Nephron progenitor cell (in vitro differentiated cells): ENCODE data around the gene B9D1.

Experiments used
- DNase-seq: peaks from one replicate; pipeline ENCODE4 v3.0.0; 2021
- H3K27ac Mint-ChIP-seq: 2 replicates; pipeline ENCODE4 v1.8.0; 2021; ENCODE audit warnings: mild to moderate bottlenecking, moderate library complexity, mixed read lengths
- H3K27me3 Mint-ChIP-seq: 2 replicates; pipeline ENCODE4 v1.8.0; 2021; ENCODE audit warnings: mild to moderate bottlenecking, low read depth, mixed read lengths; ENCODE audit not compliant: poor library complexity
- H3K36me3 Mint-ChIP-seq: 2 replicates; pipeline ENCODE4 v1.8.0; 2021; ENCODE audit warnings: low read depth, mixed read lengths
- H3K4me1 Mint-ChIP-seq: 2 replicates; pipeline ENCODE4 v1.8.0; 2021; ENCODE audit warnings: mixed read lengths
- H3K4me3 Mint-ChIP-seq: 2 replicates; pipeline ENCODE4 v1.8.0; 2021; ENCODE audit warnings: mild to moderate bottlenecking, moderate library complexity, mixed read lengths
- H3K9me3 Mint-ChIP-seq: 2 replicates; pipeline ENCODE4 v1.8.0; 2021; ENCODE audit warnings: mild to moderate bottlenecking, moderate library complexity, mixed read lengths
- CTCF ChIP-seq: fragments of 200-600 bp; sonication (generic); IDR thresholded peaks from 2 replicates; pipeline ENCODE4 v1.5.0; 2021; ENCODE audit warnings: antibody characterized with exemption

B9D1 gene

GRCh38 chr17:19329136-19329535, 33.4 kb downstream of the B9D1 start:
- H3K9me3 Mint-ChIP-seq, result peaks cover 19% of the 10 kb centered on the region
- H3K4me1 Mint-ChIP-seq, result peaks cover 27% of the 10 kb centered on the region
- TF ChIP-seq CTCF, result no peak
- no peak for DNase-seq
- peaks cover 34% of the 10 kb centered on the region for H3K36me3 Mint-ChIP-seq
- no peak overlapping the region for H3K4me3 Mint-ChIP-seq
- peak overlapping the region; percentile 86 for H3K27ac Mint-ChIP-seq
- no peaks in the 10 kb centered on the region for H3K27me3 Mint-ChIP-seq

DNA sequence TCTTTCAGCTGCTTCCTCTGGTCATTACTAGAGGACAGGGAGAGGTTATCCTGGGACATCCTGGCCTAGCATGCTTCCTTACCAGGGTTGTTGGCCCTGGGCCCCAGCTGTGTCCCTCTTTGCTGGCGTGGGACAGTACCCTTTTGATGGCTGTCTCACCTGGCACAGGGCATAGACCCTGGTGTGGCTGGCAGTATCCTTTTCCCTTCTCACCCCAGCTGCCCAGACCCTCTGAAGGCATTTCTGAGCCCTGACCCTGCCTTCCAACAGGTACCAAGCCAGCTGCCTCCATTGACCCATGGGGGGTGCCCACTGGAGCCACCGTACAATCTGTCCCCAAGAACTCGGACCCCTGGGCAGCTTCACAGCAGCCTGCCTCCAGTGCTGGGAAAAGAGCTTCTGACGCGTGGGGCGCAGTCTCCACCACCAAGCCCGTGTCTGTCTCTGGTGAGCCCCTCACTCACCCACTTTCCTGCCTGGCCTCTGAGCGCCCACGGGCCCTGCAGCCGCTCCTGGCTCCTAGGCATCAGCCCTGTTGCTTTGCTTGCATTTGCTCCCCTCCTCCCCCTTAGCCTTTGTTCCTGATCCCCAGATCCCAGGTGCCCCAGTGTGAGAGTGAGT, 34.0 kb downstream of the B9D1 start:
- Mint-ChIP-seq H3K4me1 (peaks cover 27% of the 10 kb centered on the region), H3K36me3 (peaks cover 40% of the 10 kb centered on the region)

DNA sequence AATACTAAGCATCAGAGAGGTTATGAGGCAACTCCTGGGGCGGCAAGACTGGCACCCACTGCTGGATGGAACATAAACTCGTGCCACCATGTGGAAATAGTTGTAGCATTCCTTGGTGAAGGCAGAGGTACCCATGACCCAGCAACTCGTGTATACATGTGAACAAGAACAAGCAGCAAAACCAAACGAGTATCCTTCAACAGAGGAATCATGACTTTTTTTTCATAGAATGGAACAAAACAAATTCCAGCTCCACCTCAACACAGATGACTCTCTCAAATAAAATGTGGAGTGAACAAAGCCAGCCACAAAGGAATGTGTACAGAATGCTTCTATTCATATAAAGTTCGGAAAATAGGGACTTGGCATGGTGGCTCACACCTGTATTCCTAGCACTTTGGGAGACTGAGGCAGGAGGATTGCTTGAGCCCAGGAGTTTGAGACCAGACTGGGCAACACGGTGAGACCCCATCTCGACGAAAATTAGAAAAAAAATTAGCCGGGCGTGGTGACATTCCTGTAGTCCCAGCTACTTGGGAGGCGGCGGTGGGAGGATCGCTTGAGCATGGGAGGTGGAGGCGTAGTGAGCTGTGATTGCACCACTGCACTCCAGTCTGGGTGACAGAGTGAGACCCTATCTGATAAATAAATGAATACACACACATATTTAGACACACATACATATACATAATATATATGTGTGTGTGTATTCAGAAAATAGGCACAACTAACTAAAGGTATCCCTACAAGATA, 35.3 kb downstream of the B9D1 start:
- H3K4me1 Mint-ChIP-seq, result peaks cover 23% of the 10 kb centered on the region
- no peaks in the 10 kb centered on the region for H3K27me3 Mint-ChIP-seq
- H3K36me3 Mint-ChIP-seq, result peaks cover 47% of the 10 kb centered on the region
- DNase-seq, result no peak
- no peak overlapping the region for H3K4me3 Mint-ChIP-seq
- peaks cover 30% of the 10 kb centered on the region for H3K9me3 Mint-ChIP-seq
- no peak for TF ChIP-seq CTCF
- peak overlapping the region; percentile 40 for H3K27ac Mint-ChIP-seq

More for the DNA sequence above, 34.0 kb downstream of the B9D1 start:
- Mint-ChIP-seq H3K9me3 (peaks cover 25% of the 10 kb centered on the region), H3K27ac (peak overlapping the region; percentile 86), H3K4me3 (no peak overlapping the region), H3K27me3 (no peaks in the 10 kb centered on the region)
- DNase-seq, result no peak
- no peak for TF ChIP-seq CTCF

- TF ChIP-seq CTCF, result no peak
- peaks cover 51% of the 10 kb centered on the region for H3K36me3 Mint-ChIP-seq
- H3K27me3 Mint-ChIP-seq, result peaks cover 8% of the 10 kb centered on the region
- peaks cover 25% of the 10 kb centered on the region for H3K4me1 Mint-ChIP-seq
- no peak overlapping the region for H3K27ac Mint-ChIP-seq
- no peak overlapping the region for H3K4me3 Mint-ChIP-seq
- H3K9me3 Mint-ChIP-seq, result peaks cover 30% of the 10 kb centered on the region
- DNase-seq, result no peak
These were observed 37.0 kb downstream of the B9D1 start for GRCh38 chr17:19325542-19325941.

DNA sequence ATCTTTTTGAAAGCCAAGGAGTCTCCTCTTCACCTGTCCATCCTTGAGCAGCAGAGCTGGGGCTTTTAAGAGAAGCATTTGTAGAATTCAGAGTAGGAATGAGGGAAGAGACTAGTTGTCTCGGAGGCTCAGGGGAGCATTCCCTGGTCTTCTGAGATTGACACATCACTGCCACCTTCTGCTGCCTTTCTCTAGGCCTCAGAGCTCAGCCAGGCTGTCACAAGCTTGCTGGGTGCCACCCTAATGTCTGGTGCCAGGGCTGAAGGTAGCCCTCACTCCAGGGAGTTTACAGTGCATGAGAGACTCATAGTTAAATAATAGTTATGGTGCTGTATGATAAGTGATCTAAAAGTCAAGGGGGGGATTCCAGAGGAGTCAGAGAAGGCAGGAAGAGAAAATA, 39.7 kb downstream of the B9D1 start:
- TF ChIP-seq CTCF, result no peak
- Mint-ChIP-seq H3K36me3 (peaks cover 51% of the 10 kb centered on the region), H3K9me3 (peaks cover 30% of the 10 kb centered on the region), H3K27me3 (peaks cover 8% of the 10 kb centered on the region), H3K4me1 (peaks cover 33% of the 10 kb centered on the region), H3K27ac (no peak overlapping the region), H3K4me3 (no peak overlapping the region)
- no peak for DNase-seq

GRCh38 chr17:19322129-19322505, 40.4 kb downstream of the B9D1 start:
- peaks cover 50% of the 10 kb centered on the region for H3K36me3 Mint-ChIP-seq
- peaks cover 8% of the 10 kb centered on the region for H3K27me3 Mint-ChIP-seq
- no peak for DNase-seq
- peaks cover 40% of the 10 kb centered on the region for H3K4me1 Mint-ChIP-seq
- H3K27ac Mint-ChIP-seq, result peak overlapping the region; percentile 67
- H3K4me3 Mint-ChIP-seq, result no peak overlapping the region
- peaks cover 30% of the 10 kb centered on the region for H3K9me3 Mint-ChIP-seq
- no peak for TF ChIP-seq CTCF
